Left colon (tissue), 2 donors: Measurements from ENCODE around the gene HPGDS. TPM values are rescaled to one million over a fixed set of nuclear protein-coding genes. Genes with fewer than 3 reads are reported as not detected.
"Not testable (repeated sequence)": the region's sequence is repeated elsewhere in the genome, so short reads cannot be mapped to it uniquely, and the experiment has no call there.

Source experiments
- ATAC-seq: fragments of 200-7000 bp; cut with Tn5 transposase; one replicate; pipeline ENCODE4 v1.9.1; 2020; ENCODE audit warnings: mild to moderate bottlenecking, moderate library complexity
- DNase-seq, 2 donors: peaks; one replicate each; pipeline ENCODE4 v3.0.0-alpha.2; 2020
- intact Hi-C, 2 donors: fragments of 100-400 bp; cut with DNase I in 1 of 2; cut with micrococcal nuclease in 1 of 2; formaldehyde crosslinking; loops; one replicate each; pipeline versions ENCODE4 v1.11.2 to v1.14.0; 2022; cut with DNase I, micrococcal nuclease
- total RNA-seq, 2 donors: library from RNA; stranded (reverse); fragmentation: NEBNext Ultra II Directional; extraction: Animal tissue kit (Norgen Biotek cat#: 25700); gene quantifications; one replicate each; pipeline ENCODE4 v1.2.1, GENCODE V29; 2021
- donor health status: DM: no; HTN: no; CAD: no.
- donor health status: DM: yes; HTN: yes; CAD: no.

The HPGDS gene
- total RNA-seq, 2 donors from 2014 or later, result 2.9 to 3.3 TPM

- intact Hi-C loops, result no loop called here
- ATAC-seq (no peak), DNase-seq (no peak)
Measured at GRCh38 chr4:94336303-94336702, 6.3 kb downstream of the HPGDS start.

DNA sequence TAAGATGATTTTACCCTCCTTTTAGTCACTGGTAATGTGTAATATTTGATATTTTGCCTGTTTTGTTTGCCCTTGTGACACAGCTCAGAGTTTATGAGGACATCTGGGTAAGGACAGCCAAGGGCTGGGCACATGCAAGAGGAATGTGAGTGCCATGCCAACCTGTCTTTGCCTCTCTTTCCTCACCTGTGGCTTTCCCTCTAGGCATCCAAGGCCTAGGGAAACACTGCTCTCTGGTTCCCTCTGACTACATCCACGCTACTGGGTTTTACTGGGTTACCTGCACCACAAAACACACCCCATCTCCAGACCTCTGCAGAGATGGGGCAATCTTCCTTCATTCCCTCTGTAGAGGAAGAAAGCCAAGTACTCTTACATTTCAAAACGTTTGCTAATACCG lies 7.7 kb downstream of the HPGDS start:
- DNase-seq (no peak), ATAC-seq (no peak)
- intact Hi-C loops, result no loop called here

- DNase-seq (no peak), ATAC-seq (no peak)
- intact Hi-C loops, result no loop called here
Measured at GRCh38 chr4:94334476-94334875, 8.2 kb downstream of the HPGDS start.

DNA sequence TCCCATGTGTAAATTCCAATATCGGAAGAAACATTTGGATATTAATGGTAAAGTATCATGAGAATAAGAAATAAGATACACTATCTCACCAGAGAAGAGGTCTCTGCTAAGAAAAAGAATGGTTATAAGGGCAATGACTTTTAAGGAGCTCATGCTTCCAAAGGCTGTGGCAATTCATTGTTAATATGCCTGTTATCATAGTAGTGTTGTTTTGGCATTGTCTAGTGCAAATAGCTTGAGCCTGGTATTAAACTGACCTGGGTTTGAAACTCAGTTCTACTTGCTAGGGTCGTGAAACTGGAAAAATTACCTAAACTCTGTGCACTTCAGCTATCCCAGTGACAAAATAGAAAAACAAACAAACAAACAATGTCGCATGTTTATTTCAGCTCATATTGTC lies 8.8 kb downstream of the HPGDS start:
- intact Hi-C loops, result no loop called here
- DNase-seq (no peak), ATAC-seq (no peak)

DNA sequence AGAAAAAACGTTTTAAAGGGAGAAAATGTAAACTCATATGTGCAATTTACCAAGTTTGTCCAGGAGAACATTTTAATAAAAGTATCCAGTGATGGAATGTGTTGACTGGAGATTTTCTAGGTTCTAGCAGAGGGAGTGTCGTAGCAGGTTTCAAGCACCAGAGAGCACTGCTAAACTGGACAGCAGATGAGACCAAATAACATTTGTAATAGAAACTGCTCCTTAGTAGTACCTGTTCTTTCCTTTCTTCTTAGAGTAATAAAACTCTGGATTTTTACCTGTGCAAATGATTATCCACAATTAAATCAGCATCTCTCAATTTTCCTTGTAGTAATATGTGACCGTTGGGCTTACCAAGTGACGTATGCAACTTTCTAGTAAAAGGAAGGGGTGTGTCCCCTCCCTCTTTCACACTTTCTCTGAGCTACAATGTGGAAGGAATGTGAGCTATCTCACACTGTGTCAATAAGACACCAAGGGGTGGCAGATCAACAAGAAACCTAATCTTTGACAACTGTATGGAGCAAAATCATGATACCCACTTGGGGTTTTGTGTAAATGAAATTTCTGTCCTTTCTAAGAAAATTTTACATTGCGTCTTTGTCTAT lies 9.5 kb downstream of the HPGDS start:
- intact Hi-C loops, result no loop called here
- ATAC-seq (peak; percentile 56), DNase-seq (no peak)

GRCh38 chr4:94329933-94330332 lies 12.7 kb downstream of the HPGDS start:
- intact Hi-C loops, result no loop called here
- peak; percentile 56 for ATAC-seq
- no peak for DNase-seq

GRCh38 chr4:94325835-94326234 lies 16.8 kb downstream of the HPGDS start:
- intact Hi-C loops, result no loop called here
- DNase-seq (no peak), ATAC-seq (no peak)

DNA sequence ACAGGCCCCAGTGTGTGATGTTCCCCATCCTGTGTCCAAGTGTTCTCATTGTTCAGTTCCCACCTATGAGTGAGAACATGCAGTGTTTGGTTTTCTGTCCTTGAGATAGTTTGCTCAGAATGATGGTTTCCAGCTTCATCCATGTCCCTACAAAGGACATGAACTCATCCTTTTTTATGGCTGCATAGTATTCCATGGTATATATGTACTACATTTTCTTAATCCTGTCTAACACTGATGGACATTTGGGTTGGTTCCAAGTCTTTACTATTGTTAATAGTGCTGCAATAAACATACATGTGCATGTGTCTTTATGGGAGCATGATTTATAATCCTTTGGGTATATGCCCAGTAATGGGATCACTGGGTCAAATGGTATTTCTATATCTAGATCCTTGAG lies 22.7 kb downstream of the HPGDS start:
- intact Hi-C loops, ATAC-seq, DNase-seq: not testable (repeated sequence)

DNA sequence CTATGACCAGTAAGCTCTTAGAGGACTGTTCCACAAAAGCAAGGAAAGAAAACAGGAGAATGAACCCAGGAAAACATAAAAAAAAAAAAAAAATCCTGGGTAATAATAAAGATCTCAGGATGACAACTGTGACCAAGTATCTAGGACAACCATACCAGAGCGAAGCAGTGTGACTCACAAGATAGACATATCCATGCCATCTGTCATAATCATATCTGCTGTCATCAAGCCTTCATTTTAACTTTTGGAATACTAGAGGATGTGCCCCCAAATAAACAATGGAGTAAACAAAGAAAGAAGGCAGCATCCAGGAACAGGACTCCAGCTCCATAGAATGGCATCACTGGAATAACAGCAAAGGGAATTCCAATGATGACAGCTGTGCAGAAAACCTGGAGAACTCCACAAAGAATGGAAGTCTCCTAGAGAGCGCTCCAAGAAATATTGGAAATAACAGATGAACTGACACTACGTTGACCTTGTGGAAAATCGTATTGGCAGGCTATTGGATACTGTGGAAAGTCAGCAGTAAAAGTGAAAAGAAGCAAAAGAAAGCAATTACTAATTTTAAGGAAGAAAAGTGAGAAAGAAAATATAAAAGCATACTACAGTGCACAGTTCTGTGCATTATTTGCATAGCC lies 35.3 kb downstream of the HPGDS start:
- no peak for ATAC-seq
- DNase-seq, result no peak
- intact Hi-C loops, result no loop called here

GRCh38 chr4:94306713-94307112 lies 35.9 kb downstream of the HPGDS start:
- no peak for DNase-seq
- intact Hi-C loops, result no loop called here
- no peak for ATAC-seq

DNA sequence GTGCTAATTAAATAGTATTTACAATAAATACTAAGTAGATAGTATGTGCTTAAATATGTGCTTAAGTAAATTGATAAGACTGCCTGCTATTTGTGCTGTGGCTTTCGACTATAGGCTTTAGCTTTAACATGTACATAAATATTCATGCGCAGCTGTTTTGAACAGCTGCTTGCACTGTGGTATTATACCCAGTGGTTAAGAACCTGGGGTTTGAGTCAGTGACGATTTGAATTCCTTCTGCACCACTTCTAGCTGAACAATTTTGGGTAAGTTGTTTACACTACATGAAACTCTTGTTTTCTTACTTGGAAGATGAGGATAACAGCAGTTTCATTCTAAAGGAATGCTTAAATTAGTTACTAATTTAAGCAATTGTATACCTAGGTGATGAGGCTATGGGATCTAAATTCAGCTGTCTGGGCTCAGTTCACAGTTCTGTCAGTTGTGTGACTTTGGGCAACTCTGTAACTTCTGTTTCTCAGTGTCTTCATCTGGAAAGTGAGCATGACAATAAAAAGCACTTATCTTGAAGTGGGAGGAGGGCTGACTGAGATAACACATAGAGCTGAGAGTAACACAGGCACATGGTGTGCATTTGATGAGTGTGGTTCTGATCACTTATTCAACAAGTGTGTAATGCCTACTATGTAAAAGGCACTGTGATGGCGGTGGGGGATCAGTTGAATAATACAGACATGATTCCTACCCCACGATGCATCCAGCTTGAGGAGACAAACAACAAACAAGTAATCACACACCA lies 37.0 kb downstream of the HPGDS start:
- ATAC-seq (no peak), DNase-seq (no peak)
- intact Hi-C loops, result no loop called here

DNA sequence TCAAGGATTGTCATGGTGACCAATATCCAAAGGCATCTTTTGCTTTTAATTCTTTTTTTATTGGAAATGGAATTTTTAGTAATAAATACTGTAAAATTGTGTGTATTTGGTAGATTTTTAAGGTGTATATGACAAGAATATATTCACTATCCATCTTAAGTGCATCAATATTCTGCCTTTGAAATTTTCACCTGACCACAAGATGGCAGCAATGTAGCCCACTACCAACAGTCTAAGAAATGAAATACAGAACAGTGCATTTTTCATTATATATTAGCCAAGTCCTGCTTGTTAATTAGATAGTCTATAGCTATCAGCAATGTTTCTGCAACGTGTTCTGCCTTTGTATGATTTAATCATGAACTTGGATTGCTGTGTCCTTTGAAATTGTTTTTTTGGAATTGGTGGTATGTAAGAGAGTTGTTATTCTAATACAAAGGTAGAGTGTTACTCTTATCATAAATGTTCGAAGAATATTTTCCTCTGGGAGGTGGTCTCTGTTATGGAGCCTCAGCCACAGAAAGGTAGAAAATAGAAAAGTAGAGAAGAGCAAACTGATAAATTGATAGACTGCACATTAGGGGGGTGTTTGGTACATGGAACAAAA lies 38.2 kb downstream of the HPGDS start:
- intact Hi-C loops, result no loop called here
- DNase-seq (no peak), ATAC-seq (no peak)

DNA sequence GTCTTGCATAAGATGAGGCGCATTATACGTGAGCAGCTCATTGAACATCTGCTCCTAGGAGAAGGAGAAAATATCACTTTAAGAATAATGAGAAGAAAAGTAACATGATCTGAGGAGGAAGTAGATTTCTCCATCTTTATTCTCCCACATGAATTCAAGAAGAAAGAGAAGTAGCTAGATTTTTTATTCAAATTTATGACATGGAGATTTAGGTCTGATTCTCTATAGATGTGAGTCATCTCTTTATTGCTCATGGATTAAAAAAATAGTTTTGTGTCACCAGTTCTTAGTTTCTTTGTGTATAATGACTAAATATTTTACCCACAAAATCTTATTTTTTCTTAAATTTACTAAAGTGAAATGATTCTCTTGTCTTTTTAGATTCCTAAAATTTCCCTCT lies 40.4 kb downstream of the HPGDS start:
- DNase-seq, result no peak
- intact Hi-C loops, result no loop called here
- ATAC-seq, result no peak

- DNase-seq (no peak), ATAC-seq (peak; percentile 27)
- intact Hi-C loops, result no loop called here
Measured at GRCh38 chr4:94298725-94299252, 43.8 kb downstream of the HPGDS start.

- ATAC-seq, intact Hi-C loops, DNase-seq: not testable (repeated sequence)
Measured at GRCh38 chr4:94295473-94295872, 47.2 kb downstream of the HPGDS start.

- DNase-seq, intact Hi-C loops, ATAC-seq: not testable (repeated sequence)
Measured at GRCh38 chr4:94293981-94294380, 48.7 kb downstream of the HPGDS start.

DNA sequence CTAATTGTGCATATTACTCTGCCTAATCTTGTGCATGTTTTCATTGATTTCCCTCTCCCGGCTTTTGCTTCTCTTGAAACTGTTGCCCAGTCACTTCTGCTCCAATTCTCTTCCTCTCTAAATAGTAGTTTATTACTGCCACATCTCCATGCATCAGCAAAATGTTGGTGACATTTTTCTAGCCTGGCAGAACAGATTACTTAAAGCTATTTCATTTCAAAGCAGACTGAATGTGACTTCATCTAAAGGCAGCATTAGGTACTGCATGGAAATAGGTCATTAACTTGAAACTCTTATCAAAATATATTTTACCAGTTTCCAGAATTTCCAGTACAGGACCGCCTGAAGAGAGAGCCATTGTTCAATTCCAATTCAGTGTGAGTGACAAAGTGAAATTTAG lies 52.4 kb downstream of the HPGDS start:
- no peak for DNase-seq
- intact Hi-C loops, result no loop called here
- no peak for ATAC-seq

DNA sequence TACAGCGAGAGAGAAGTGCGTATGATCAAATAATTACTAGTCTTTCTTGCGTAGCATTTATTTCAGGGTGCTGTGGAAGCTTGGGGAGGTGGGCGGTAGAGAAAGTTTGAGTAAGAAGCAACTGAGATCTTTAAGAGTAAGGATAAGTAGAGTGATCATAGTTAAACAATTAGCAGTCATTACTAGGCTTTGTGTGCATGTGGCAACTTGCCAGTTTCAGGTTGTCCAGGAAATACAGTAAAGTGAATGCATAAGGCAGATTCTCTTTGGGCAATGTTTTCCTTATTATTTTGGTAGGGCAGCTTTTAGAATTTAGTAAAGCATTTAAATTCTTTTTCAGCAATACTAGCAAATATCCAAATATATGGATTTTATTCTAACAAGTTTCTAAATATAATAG lies 57.0 kb downstream of the HPGDS start:
- DNase-seq, result no peak
- no peak for ATAC-seq
- intact Hi-C loops, result no loop called here

GRCh38 chr4:94284889-94285288 lies 57.7 kb downstream of the HPGDS start:
- DNase-seq (no peak), ATAC-seq (no peak)
- intact Hi-C loops, result no loop called here

GRCh38 chr4:94278781-94279180 lies 63.9 kb downstream of the HPGDS start:
- ATAC-seq, result no peak
- intact Hi-C loops, result no loop called here
- no peak for DNase-seq
